IMR-90 (cell line): ENCODE results near the gene LRRC39. TPM values are rescaled to one million over a fixed set of nuclear protein-coding genes. Genes with fewer than 3 reads are reported as not detected.

Experiments
- ATAC-seq: fragments of 200-7000 bp; cut with Tn5 transposase; 2 replicates; pipeline ENCODE4 v1.9.1; 2020; ENCODE audit warnings: low read depth, mild to moderate bottlenecking, moderate library complexity
- BruUV-seq: library from RNA; stranded (reverse); fragments of 400-500 nt; replicated peaks from 2 replicates; lab custom pipeline; 2021; lab: Mats Ljungman, UMichigan
- CTCF ChIA-PET: fragments of 300-600 bp; formaldehyde crosslinking; extraction: SDS; loops from one replicate; lab custom pipeline; 2021; ENCODE audit warnings: antibody characterized with exemption; lab: Yijun Ruan, JAX
- POLR2A ChIA-PET: fragments of 300-600 bp; sonication (Branson Sonifier 250); formaldehyde crosslinking; loops from one replicate; lab custom pipeline; 2022; ENCODE audit warnings: antibody characterized with exemption; ENCODE audit not compliant: unreplicated experiment; lab: Charles Lee
- DNase-seq: peaks from one replicate; pipeline ENCODE4 v3.0.0; 2013
- H2AFZ ChIP-seq: replicated peaks from 2 replicates; pipeline ENCODE3; 2013; ENCODE audit warnings: low read length, mild to moderate bottlenecking; ENCODE audit not compliant: poor library complexity
- H2AK5ac ChIP-seq: 2 replicates; pipeline ENCODE4 v1.6.1; 2013; ENCODE audit warnings: low read depth, low read length, inconsistent platforms
- H2AK9ac ChIP-seq: replicated peaks from 2 replicates; pipeline ENCODE3; 2013; ENCODE audit warnings: mild to moderate bottlenecking, low read depth, low read length, moderate library complexity; ENCODE audit not compliant: poor library complexity
- H2BK120ac ChIP-seq: 2 replicates; pipeline ENCODE4 v1.6.1; 2013; ENCODE audit warnings: low read depth, low read length, inconsistent platforms
- H2BK15ac ChIP-seq: 3 replicates; pipeline ENCODE4 v1.6.1; 2013; ENCODE audit warnings: low read depth, low read length, inconsistent platforms
- H2BK20ac ChIP-seq: 2 replicates; pipeline ENCODE4 v1.6.1; 2013; ENCODE audit warnings: low read depth, mild to moderate bottlenecking, inconsistent platforms, low read length, moderate library complexity
- H2BK5ac ChIP-seq: 2 replicates; pipeline ENCODE4 v1.6.1; 2013; ENCODE audit warnings: mild to moderate bottlenecking, low read depth, low read length, inconsistent platforms; ENCODE audit not compliant: poor library complexity, severe bottlenecking
- H3K14ac ChIP-seq: replicated peaks from 2 replicates; pipeline ENCODE4 v1.6.1; 2013; ENCODE audit warnings: low read depth, low read length, inconsistent platforms
- H3K18ac ChIP-seq: 2 replicates; pipeline ENCODE4 v1.6.1; 2013; ENCODE audit warnings: low read depth, low read length, control low read depth
- H3K23ac ChIP-seq: 2 replicates; pipeline ENCODE4 v1.6.1; 2013; ENCODE audit warnings: low read depth, low read length, inconsistent platforms
- H3K27ac ChIP-seq: 2 replicates; pipeline ENCODE4 v1.5.1; 2013; ENCODE audit warnings: mild to moderate bottlenecking, control low read depth, low read length; ENCODE audit not compliant: insufficient read depth
- H3K27me3 ChIP-seq: 2 replicates; pipeline ENCODE4 v1.6.1; 2013; ENCODE audit warnings: low read length; ENCODE audit not compliant: control insufficient read depth, insufficient read depth
- H3K36me3 ChIP-seq: 2 replicates; pipeline ENCODE4 v1.6.1; 2013; ENCODE audit warnings: low read length, mixed read lengths; ENCODE audit not compliant: control insufficient read depth, insufficient read depth
- H3K4ac ChIP-seq: 2 replicates; pipeline ENCODE4 v1.6.1; 2013; ENCODE audit warnings: low read depth, low read length, inconsistent platforms
- H3K4me1 ChIP-seq: 2 replicates; pipeline ENCODE4 v1.6.1; 2013; ENCODE audit warnings: low read length, mixed read lengths; ENCODE audit not compliant: control insufficient read depth, insufficient read depth
- H3K4me2 ChIP-seq: 2 replicates; pipeline ENCODE4 v1.6.1; 2013; ENCODE audit warnings: low read depth, mild to moderate bottlenecking, control low read depth, low read length, moderate library complexity
- H3K4me3 ChIP-seq: 2 replicates; pipeline ENCODE4 v1.5.1; 2013; ENCODE audit warnings: low read depth, mild to moderate bottlenecking, control low read depth, low read length, moderate library complexity; ENCODE audit not compliant: insufficient read depth
- H3K56ac ChIP-seq: 2 replicates; pipeline ENCODE4 v1.6.1; 2013; ENCODE audit warnings: low read length, inconsistent platforms; ENCODE audit not compliant: insufficient read depth; ENCODE audit errors: extremely low read depth
- H3K79me1 ChIP-seq, 2 experiments: 2 replicates each; pipeline ENCODE4 v1.6.1; 2013; ENCODE audit warnings: low read length in 2 of 2, inconsistent platforms in 1 of 2, low read depth in 1 of 2
- H3K9ac ChIP-seq: 2 replicates; pipeline ENCODE4 v1.6.1; 2013; ENCODE audit warnings: low read depth, low read length, control low read depth
- H3K9me1 ChIP-seq: 2 replicates; pipeline ENCODE4 v1.6.1; 2013; ENCODE audit warnings: low read length, inconsistent platforms; ENCODE audit not compliant: insufficient read depth
- H3K9me3 ChIP-seq: 2 replicates; pipeline ENCODE4 v1.6.1; 2013; ENCODE audit warnings: low read length; ENCODE audit not compliant: control insufficient read depth, insufficient read depth
- H4K20me1 ChIP-seq: 2 replicates; pipeline ENCODE4 v1.6.1; 2013; ENCODE audit warnings: low read length, inconsistent platforms; ENCODE audit not compliant: insufficient read depth
- H4K5ac ChIP-seq: 2 replicates; pipeline ENCODE4 v1.6.1; 2013; ENCODE audit warnings: mild to moderate bottlenecking, low read depth, low read length, control low read depth
- H4K8ac ChIP-seq, 2 experiments: 2 replicates each; pipeline ENCODE4 v1.6.1; 2013; ENCODE audit warnings: low read depth in 2 of 2, low read length in 2 of 2, control low read depth in 1 of 2, inconsistent platforms in 1 of 2
- H4K91ac ChIP-seq: 2 replicates; pipeline ENCODE4 v1.6.1; 2013; ENCODE audit warnings: low read depth, low read length, inconsistent platforms; ENCODE audit not compliant: insufficient read depth
- BHLHE40 ChIP-seq: fragments of 150-350 bp; IDR thresholded peaks from 2 replicates; pipeline ENCODE4 v1.6.1; 2016; ENCODE audit warnings: mild to moderate bottlenecking, low read depth, low read length
- CEBPB ChIP-seq: IDR thresholded peaks from 2 replicates; pipeline ENCODE4 v1.6.1; 2012; ENCODE audit warnings: low read depth, low read length, improper control_type of control experiment
- CHD1 ChIP-seq: IDR thresholded peaks from 2 replicates; pipeline ENCODE4 v1.6.1; 2012; ENCODE audit warnings: low read depth, low read length, improper control_type of control experiment
- CTCF ChIP-seq: conservative IDR thresholded peaks from 2 replicates; pipeline ENCODE4 v1.5.1; 2012; ENCODE audit warnings: mild to moderate bottlenecking, low read depth, low read length, improper control_type of control experiment
- ELK1 ChIP-seq: fragments of 150-350 bp; IDR thresholded peaks from 2 replicates; pipeline ENCODE4 v1.6.1; 2016; ENCODE audit warnings: low read depth, mild to moderate bottlenecking, low read length, moderate library complexity, borderline replicate concordance
- FOS ChIP-seq: fragments of 150-350 bp; IDR thresholded peaks from 2 replicates; pipeline ENCODE4 v1.6.1; 2016; ENCODE audit warnings: low read depth, low read length
- MAFK ChIP-seq: IDR thresholded peaks from 2 replicates; pipeline ENCODE4 v1.6.1; 2012; ENCODE audit warnings: low read depth, low read length, improper control_type of control experiment
- MAZ ChIP-seq: IDR thresholded peaks from 2 replicates; pipeline ENCODE4 v1.6.1; 2012; ENCODE audit warnings: low read depth, mild to moderate bottlenecking, low read length, improper control_type of control experiment, moderate library complexity, borderline replicate concordance
- MXI1 ChIP-seq: IDR thresholded peaks from 2 replicates; pipeline ENCODE4 v1.6.1; 2012; ENCODE audit warnings: low read depth, mild to moderate bottlenecking, low read length, moderate library complexity, borderline replicate concordance
- NFE2L2 ChIP-seq: fragments of 150-350 bp; IDR thresholded peaks from 2 replicates; pipeline ENCODE4 v1.6.1; 2016; ENCODE audit warnings: low read depth, mild to moderate bottlenecking, low read length
- POLR2A ChIP-seq: IDR thresholded peaks from 2 replicates; pipeline ENCODE4 v1.6.1; 2012; ENCODE audit warnings: mild to moderate bottlenecking, low read depth, low read length
- RAD21 ChIP-seq: IDR thresholded peaks from 2 replicates; pipeline ENCODE4 v1.6.1; 2012; ENCODE audit warnings: low read length, improper control_type of control experiment
- RCOR1 ChIP-seq: IDR thresholded peaks from 2 replicates; pipeline ENCODE4 v1.6.1; 2012; ENCODE audit warnings: mild to moderate bottlenecking, low read length, improper control_type of control experiment; ENCODE audit not compliant: insufficient replicate concordance
- RFX5 ChIP-seq: IDR thresholded peaks from 2 replicates; pipeline ENCODE4 v1.8.0; 2012; ENCODE audit warnings: low read depth, mild to moderate bottlenecking, low read length, moderate library complexity
- SMC3 ChIP-seq: fragments of 150-350 bp; IDR thresholded peaks from 2 replicates; pipeline ENCODE4 v1.6.1; 2016; ENCODE audit warnings: low read depth, mild to moderate bottlenecking, antibody characterized with exemption, low read length, moderate library complexity
- USF2 ChIP-seq: fragments of 150-350 bp; IDR thresholded peaks from 2 replicates; pipeline ENCODE4 v1.6.1; 2017; ENCODE audit warnings: mild to moderate bottlenecking, antibody characterized with exemption, low read length, low read depth
- WGBS, 2 experiments: methylation state at CpG; one replicate each; pipeline versions ENCODE4 v1.1.5 to v1.1.7; 2013; ENCODE audit warnings: missing lambda C conversion rate in 2 of 2; ENCODE audit not compliant: insufficient read length in 1 of 2; ENCODE audit errors: extremely low coverage in 2 of 2; 5-methylcytosine and 5-hydroxymethylcytosine counted together
- dilution Hi-C: fragments of 300-500 bp; cut with HindIII; formaldehyde crosslinking; loops from one replicate; pipeline ENCODE4 v1.14.3; 2018; ENCODE audit warnings: low sequenced_read_pairs; ENCODE audit not compliant: unreplicated experiment
- in situ Hi-C: fragments of 300-500 bp; cut with MboI; formaldehyde crosslinking; loops from 3 replicates; pipeline ENCODE4 v1.14.3; 2019; ENCODE audit warnings: low sequenced_read_pairs, inconsistent platforms, mixed read lengths
- intact Hi-C: fragments of 100-400 bp; cut with micrococcal nuclease; formaldehyde crosslinking; loops from 2 replicates; pipeline ENCODE4 v1.10.0; 2022
- polyA plus RNA-seq, 3 experiments: library from polyadenylated mRNA; depleted of rRNA; stranded (reverse); fragments of >200 nt; gene quantifications; 2 replicates each; pipeline ENCODE4 v1.2.3, GENCODE V29; 2012; ENCODE audit warnings: low replicate concordance in 1 of 3
- total RNA-seq: library from RNA; depleted of rRNA; stranded (reverse); fragments of >200 nt; gene quantifications from 2 replicates; pipeline ENCODE4 v1.2.3, GENCODE V29; 2012

Gene LRRC39
- total and polyA plus RNA-seq, 2 of the 4 experiments (the other 2 are of a cell fraction): 0.36 to 0.48 TPM

GRCh38 chr1:100152271-100152670, 25.8 kb downstream of the LRRC39 start:
- no peak overlapping the region for H3K4me3 ChIP-seq
- H4K5ac ChIP-seq: no peak overlapping the region
- no CpG with 5 or more reads among the region's 4 CpGs for WGBS, 2 experiments
- H3K4me1 ChIP-seq: no peaks in the 10 kb centered on the region
- no peak overlapping the region for H3K56ac ChIP-seq
- H2BK20ac ChIP-seq: no peak overlapping the region
- no peak overlapping the region for H3K9ac ChIP-seq
- intact Hi-C loops: no loop called here
- no peak overlapping the region for H3K14ac ChIP-seq
- no peaks in the 10 kb centered on the region for H3K9me1 ChIP-seq
- peaks cover 5% of the 10 kb centered on the region for H3K36me3 ChIP-seq
- no peaks in the 10 kb centered on the region for H3K27me3 ChIP-seq
- no peak overlapping the region for H2BK120ac ChIP-seq
- no peak for ATAC-seq
- BruUV-seq: no TSS peak
- H3K9me3 ChIP-seq: no peaks in the 10 kb centered on the region
- POLR2A ChIA-PET: interaction anchor here (0.5 kb wide), 1 partner anchor 19 kb away, joined by 4 read pairs; the partner anchor contains the start of genes SASS6 and TRMT13
- CTCF ChIA-PET: no interaction called here
- H3K18ac ChIP-seq: no peak overlapping the region
- dilution Hi-C loops: no loop called here
- H2BK15ac ChIP-seq: no peak overlapping the region
- no peak overlapping the region for H4K91ac ChIP-seq
- no peaks in the 10 kb centered on the region for H3K79me1 ChIP-seq
- H2AK9ac ChIP-seq: no peak overlapping the region
- H2AK5ac ChIP-seq: no peak overlapping the region
- H4K8ac ChIP-seq: no peak overlapping the region
- no peak overlapping the region for H2BK5ac ChIP-seq
- DNase-seq: no peak
- H3K23ac ChIP-seq: no peak overlapping the region
- H3K4me2 ChIP-seq: no peak overlapping the region
- TF ChIP-seq BHLHE40 (no peak), MAFK (no peak), RCOR1 (no peak), MAZ (no peak), USF2 (no peak), CTCF (no peak), FOS (no peak), NFE2L2 (no peak), RAD21 (no peak), RFX5 (no peak), ELK1 (no peak), POLR2A (no peak), CEBPB (no peak), SMC3 (no peak), MXI1 (no peak), CHD1 (no peak)
- H4K20me1 ChIP-seq: no peaks in the 10 kb centered on the region
- H2AFZ ChIP-seq: no peak overlapping the region
- no peak overlapping the region for H3K27ac ChIP-seq
- no peak overlapping the region for H3K4ac ChIP-seq
- in situ Hi-C loops: no loop called here
